ENCODE data around the gene TPRN.

Gene TPRN

DNA sequence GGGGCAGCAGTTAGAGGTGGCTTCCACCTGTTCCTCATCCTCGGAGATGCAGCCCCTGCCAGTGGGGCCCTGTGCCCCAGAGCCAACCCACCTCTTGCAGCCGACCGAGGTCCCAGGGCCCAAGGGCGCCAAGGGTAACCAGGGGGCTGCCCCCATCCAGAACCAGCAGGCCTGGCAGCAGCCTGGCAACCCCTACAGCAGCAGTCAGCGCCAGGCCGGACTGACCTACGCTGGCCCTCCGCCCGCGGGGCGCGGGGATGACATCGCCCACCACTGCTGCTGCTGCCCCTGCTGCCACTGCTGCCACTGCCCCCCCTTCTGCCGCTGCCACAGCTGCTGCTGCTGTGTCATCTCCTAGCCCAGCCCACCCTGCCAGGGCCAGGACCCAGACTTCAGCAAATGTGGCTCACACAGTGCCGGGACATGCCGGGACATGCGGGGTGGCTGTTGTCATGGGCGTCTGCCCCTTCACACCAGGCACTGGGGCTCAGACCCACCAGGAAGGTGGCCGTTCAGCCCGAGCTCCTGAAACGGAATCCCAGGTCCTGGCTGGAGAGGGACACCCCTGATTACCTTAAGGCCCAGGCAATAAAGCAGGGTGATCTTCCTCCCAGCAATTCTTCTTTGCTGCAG lies 25.3 kb upstream of the TPRN start:
- DNase-seq (ENCODE audit: low spot score) = no peak

- DNase-seq (ENCODE audit: low spot score) = no peak
Observed at GRCh38 chr9:137224830-137225694, 24.5 kb upstream of the TPRN start, which contains the start of gene CYSRT1. Gene CYSRT1 (plus strand): TSS chr9:137225174. CDS start chr9:137225622, 448 bp downstream.

DNA sequence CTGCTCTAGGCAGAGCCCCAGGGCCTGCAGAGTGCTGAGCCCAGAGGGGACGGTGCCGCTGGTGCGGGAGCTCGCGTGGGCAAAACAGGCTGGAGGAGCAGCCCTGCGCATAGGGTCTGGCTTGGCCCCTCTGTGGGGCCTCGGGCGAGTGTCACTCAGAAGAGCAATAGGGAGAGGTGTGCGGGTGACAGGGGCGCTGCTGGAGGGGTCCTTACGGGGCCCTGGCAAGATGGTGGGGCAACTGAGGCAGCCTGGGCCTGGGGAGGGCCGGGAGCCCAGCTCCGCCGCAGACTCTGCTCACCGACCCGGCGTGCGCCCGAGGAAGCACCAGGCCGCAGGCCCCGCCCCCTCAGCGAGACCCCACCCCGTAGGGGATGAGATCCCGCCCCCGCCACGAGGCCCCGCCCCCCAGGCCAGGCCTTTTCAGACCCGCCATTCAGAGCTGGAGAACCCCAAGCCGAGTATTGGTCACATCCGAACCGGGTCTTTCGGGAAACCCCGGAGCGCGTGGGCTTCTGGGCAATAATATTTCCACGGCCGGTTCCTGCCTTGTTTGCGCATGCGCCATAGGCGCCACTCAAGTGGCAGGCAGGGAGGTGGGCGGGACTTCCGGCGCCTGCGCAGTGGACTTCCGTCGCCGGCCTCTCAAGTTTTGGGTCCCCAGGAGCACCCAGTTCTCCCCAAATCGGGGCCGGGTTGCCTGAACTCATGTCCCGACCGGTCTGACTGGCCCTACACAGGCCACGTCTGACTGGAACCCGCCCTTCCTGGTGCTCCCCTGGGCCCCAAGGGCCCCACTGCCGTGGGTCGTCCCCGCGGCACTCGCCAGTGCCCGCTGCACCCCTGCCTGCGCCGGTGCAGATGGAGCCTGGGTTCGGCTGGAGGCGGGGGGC lies 22.8 kb upstream of the TPRN start:
- peak; percentile 100 for DNase-seq (ENCODE audit: low spot score)

DNA sequence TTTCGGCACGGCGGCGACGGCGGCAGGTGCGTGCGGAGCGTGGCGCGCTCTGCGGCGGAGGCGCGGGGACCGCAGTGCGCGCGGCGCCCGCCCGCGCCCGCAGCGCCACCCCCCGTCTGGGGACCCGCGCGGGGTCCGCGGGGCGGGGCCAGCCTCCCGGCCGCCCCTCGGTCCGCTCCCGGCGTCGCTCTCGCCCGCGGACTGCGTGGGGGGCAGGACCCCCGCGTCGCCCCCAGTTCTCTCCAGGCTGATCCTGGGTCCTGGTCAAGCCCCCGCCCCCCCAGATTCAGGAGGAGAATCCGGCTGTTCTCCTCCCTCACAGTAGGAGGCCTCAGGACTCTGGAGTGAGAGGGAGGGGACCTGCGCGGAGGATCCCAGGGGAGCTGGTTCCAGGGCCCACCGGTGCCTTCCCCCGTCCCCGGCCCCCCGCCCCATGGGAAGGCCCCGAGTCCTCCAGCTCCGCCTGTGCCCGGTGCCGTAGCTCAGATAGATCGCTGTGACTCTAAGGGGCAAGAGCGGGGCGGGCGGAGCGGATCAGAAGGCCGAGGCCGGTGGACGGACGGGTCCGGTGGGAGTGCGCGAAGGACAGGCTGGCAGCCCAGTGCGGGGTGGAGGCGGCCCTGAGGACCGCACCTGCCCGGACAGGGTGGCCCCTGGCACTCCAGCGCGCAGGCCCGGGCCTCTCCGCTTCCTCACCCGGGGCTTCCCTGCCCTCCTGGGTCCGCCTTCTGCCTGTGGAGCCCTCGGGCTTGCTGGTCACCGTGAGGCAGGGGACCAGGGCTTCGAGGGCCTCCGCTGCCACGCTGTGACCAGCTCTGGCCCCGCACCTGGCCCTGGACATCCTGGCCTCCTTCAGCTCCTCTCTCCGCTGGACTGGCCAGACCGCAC lies 21.9 kb upstream of the TPRN start, which contains the start of gene RNF208:
Gene RNF208 (minus strand): TSS at position 51 of the 888 bp plus-strand sequence. CDS start 1,028 bp downstream, outside the sequence.
- no peak for DNase-seq (ENCODE audit: low spot score)

GRCh38 chr9:137221506-137222111 lies 21.1 kb upstream of the TPRN start:
- no peak for DNase-seq (ENCODE audit: low spot score)

- DNase-seq (ENCODE audit: low spot score) = no peak
Observed at GRCh38 chr9:137221095-137221505, 20.6 kb upstream of the TPRN start.

- DNase-seq (ENCODE audit: low spot score) = no peak
Observed at GRCh38 chr9:137220317-137221094, 20.0 kb upstream of the TPRN start.

DNA sequence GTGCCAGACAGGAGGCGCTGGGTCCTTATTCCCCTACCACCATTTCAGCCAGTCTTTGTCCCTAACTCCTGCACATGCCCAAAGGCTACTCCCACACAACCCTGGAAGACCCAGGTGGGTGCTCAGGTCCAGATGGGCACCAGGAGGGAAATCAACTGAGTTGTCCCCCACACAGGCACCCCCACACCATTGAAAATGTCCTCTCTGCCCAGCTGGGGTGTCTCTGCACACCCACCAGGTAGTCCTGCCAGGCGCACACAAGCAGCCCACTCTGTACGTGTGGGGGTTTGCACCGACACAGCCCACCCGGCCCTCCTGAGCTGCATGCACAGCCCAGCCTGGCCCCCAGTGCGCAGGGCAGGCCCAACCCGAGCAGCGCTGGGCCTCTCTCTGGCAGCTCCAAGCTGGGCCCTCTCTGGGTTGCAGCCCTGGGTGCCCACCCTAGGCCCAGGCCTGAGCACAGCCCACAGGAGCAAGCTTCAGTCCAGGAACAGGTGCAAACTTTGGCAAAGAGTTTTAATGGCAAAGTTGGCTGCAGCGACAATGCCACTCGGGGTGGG lies 19.3 kb upstream of the TPRN start:
- DNase-seq (ENCODE audit: low spot score) = no peak

DNA sequence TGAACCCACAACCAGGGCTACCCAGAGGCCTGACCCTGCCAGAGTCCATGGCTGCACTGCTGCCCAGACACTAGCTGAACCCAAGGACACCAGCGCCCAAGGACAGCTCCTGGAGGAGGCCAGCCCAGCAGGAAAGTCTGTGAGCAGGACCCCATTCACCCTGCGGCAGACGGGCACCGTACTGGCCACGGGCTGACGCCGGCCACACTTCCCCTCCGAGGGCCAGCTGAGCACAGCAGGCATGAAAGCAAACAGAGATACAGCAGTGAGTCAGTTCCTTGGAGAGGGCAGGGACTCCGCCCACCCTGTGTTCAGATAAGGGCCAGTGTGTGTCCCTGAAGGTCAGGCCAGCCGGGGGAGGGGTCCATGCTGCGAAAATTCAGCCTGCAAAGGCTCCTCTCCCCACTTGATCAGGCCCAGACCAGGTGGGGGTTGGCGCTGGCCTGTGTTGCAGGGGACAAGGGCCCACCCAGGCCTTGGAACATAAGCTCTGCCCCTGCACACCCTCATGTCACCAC lies 18.3 kb upstream of the TPRN start:
- DNase-seq (ENCODE audit: low spot score) = no peak

DNA sequence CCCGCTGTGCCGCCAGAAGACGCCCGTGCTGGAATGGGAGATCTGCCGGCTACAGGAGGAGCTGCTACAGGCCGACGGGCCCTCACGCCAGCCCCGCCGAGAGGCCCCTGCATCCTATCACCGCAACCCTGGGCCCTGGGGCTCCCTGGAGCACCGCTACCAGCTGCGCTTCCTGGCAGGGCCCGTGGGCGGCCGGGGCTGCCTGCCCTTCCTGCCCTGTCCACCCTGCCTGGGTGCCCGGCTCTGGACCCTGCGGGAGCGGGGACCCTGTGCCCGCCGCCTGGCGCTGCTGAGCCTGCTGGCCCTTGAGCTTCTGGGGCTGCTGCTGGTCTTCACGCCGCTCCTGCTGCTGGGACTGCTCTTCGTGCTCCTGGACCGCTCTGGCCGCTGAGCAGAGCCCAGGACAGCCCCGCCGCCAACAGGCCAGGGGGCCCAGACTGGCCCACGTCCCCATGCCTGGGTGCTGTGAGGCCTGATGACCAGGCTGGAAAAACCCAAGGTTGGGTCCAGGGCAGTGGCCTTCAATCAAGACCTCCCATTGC lies 17.7 kb upstream of the TPRN start:
- DNase-seq (ENCODE audit: low spot score) = no peak

- no peak for DNase-seq (ENCODE audit: low spot score)
Observed at GRCh38 chr9:137217276-137218211, 17.0 kb upstream of the TPRN start.

GRCh38 chr9:137216188-137216965 lies 15.8 kb upstream of the TPRN start:
- DNase-seq (ENCODE audit: low spot score) = no peak

- DNase-seq (ENCODE audit: low spot score) = no peak
Observed at GRCh38 chr9:137215196-137215986, 14.8 kb upstream of the TPRN start.

DNA sequence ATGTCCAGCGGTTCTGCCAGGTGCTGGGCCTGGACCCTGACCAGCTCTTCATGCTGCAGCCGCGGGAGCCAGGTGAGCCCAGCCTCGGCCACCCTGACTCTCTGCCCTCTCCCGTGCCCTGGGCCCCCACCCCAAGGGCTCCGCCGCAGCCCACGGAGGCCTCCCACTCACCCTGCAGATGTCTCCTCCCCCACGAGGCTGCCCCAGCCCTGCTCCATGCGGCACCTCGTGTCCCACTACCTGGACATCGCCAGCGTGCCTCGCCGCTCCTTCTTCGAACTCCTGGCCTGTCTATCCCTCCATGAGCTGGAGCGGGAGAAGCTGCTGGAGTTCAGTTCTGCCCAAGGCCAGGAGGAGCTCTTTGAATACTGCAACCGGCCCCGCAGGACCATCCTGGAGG lies 14.1 kb upstream of the TPRN start:
- DNase-seq (ENCODE audit: low spot score) = no peak

GRCh38 chr9:137213160-137214060 lies 12.9 kb upstream of the TPRN start:
- no peak for DNase-seq (ENCODE audit: low spot score)

All from activated CD4-positive, alpha-beta T cell treated with anti-CD3 and anti-CD28 coated beads, Interleukin-2, Interleukin-4, amounts not matched to agents 100 ng/mL and 50 ng/mL, durations not matched to agents 16 hours and 8 hours (primary cell).